ENCODE results near the gene ACTMAP. TPM values are rescaled to one million over a fixed set of nuclear protein-coding genes. Genes with fewer than 3 reads are reported as not detected.

The ACTMAP gene
- total and polyA plus RNA-seq, 2 of the 13 experiments (the other 11 are each of a cell fraction or from before 2014, with no cell fraction given), result 2.2 to 7.9 TPM

DNA sequence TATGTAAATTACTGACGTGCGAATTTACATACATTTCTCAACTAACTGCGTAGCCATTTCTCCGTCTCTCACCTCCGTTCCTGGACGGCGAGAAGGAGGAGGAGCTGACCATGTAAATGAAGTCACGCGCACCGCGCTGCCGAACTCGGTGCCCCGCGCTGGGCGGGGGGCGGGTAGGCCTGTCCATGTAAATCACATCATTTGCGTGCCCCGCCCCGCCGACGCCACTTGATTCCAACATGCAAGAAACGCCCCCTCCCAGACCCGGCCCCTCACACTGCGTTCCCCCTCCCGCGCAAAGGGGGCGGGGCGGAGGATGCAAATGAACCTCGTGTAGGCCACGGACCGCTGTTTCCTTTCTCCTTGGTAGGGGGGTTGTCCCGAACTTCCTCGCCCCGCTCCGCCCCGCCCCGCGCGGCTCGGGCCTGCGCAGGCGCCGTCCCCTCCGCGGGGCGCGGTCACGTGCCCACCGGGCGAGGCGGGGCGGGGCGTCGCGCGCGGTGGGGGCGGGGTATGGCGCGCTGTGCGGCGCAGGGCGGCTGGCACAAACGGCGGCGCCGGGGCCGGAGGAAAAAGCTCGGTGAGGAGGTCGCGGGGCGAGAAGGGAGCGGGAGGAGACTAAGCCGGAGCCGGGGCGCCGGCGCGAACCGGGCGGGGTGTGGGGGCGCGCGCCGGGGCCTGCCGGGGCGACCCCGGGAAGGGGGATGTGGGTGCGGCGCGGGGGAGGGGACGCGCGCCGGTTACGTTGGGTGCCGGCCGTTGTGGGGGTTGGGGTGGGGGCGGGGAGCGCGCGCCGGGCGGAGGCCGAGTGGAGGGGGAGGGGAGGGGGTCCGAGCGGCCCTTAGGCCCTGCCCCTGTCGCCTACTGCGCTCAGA, 48.6 kb upstream of the ACTMAP start, which contains the start of gene EGLN2 (continued):
- TF ChIP-seq, protein P1, sequence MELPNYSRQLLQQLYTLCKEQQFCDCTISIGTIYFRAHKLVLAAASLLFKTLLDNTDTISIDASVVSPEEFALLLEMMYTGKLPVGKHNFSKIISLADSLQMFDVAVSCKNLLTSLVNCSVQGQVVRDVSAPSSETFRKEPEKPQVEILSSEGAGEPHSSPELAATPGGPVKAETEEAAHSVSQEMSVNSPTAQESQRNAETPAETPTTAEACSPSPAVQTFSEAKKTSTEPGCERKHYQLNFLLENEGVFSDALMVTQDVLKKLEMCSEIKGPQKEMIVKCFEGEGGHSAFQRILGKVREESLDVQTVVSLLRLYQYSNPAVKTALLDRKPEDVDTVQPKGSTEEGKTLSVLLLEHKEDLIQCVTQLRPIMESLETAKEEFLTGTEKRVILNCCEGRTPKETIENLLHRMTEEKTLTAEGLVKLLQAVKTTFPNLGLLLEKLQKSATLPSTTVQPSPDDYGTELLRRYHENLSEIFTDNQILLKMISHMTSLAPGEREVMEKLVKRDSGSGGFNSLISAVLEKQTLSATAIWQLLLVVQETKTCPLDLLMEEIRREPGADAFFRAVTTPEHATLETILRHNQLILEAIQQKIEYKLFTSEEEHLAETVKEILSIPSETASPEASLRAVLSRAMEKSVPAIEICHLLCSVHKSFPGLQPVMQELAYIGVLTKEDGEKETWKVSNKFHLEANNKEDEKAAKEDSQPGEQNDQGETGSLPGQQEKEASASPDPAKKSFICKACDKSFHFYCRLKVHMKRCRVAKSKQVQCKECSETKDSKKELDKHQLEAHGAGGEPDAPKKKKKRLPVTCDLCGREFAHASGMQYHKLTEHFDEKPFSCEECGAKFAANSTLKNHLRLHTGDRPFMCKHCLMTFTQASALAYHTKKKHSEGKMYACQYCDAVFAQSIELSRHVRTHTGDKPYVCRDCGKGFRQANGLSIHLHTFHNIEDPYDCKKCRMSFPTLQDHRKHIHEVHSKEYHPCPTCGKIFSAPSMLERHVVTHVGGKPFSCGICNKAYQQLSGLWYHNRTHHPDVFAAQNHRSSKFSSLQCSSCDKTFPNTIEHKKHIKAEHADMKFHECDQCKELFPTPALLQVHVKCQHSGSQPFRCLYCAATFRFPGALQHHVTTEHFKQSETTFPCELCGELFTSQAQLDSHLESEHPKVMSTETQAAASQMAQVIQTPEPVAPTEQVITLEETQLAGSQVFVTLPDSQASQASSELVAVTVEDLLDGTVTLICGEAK (IDR thresholded peaks at IDR 0.05), result no peak
- TF ChIP-seq, protein P1 (CRISPR knock-in tag; IDR thresholded peaks at IDR 0.05), result no peak
- no peak for TF ChIP-seq STAG1 (CRISPR knock-in tag; IDR thresholded peaks at IDR 0.05)
- TF ChIP-seq NONO (IDR thresholded peaks at IDR 0.05), result no peak
- TF ChIP-seq NONO (CRISPR knock-in tag; conservative IDR thresholded peaks at IDR 0.05), result peak; percentile 28; the same call in 1 of the 2 replicates
- TF ChIP-seq, protein P2, sequence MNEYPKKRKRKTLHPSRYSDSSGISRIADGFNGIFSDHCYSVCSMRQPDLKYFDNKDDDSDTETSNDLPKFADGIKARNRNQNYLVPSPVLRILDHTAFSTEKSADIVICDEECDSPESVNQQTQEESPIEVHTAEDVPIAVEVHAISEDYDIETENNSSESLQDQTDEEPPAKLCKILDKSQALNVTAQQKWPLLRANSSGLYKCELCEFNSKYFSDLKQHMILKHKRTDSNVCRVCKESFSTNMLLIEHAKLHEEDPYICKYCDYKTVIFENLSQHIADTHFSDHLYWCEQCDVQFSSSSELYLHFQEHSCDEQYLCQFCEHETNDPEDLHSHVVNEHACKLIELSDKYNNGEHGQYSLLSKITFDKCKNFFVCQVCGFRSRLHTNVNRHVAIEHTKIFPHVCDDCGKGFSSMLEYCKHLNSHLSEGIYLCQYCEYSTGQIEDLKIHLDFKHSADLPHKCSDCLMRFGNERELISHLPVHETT (CRISPR knock-in tag; conservative IDR thresholded peaks at IDR 0.05), result no peak
- no peak for TF ChIP-seq ZBTB3 (CRISPR knock-in tag; IDR thresholded peaks at IDR 0.05; ENCODE audit: borderline replicate concordance, low read depth)
- TF ChIP-seq ZNF546 (CRISPR knock-in tag; conservative IDR thresholded peaks at IDR 0.05), result no peak
- peak; percentile 18 for TF ChIP-seq TEAD3 (CRISPR knock-in tag; optimal IDR thresholded peaks at IDR 0.05; ENCODE audit: borderline replicate concordance)
- TF ChIP-seq ZNF776 (CRISPR knock-in tag; IDR thresholded peaks at IDR 0.05), result no peak
- TF ChIP-seq ZC3H13 (CRISPR knock-in tag; IDR thresholded peaks at IDR 0.05), result no peak
- no peak for TF ChIP-seq ZNF501 (CRISPR knock-in tag; IDR thresholded peaks at IDR 0.05)
- peak; percentile 63 for TF ChIP-seq RBFOX2 (IDR thresholded peaks at IDR 0.05; ENCODE audit: low read depth, low read length)
- TF ChIP-seq ZNF556 (CRISPR knock-in tag; IDR thresholded peaks at IDR 0.05; ENCODE audit: borderline replicate concordance), result no peak; the same call in 1 of the 2 replicates
- no peak for TF ChIP-seq KDM3A (CRISPR knock-in tag; IDR thresholded peaks at IDR 0.05; ENCODE audit: low read depth)
